ENCODE data around the gene KRTAP10-8. TPM values are rescaled to one million over a fixed set of nuclear protein-coding genes. Genes with fewer than 3 reads are reported as not detected.
A peak's percentile ranks its signal among the peaks of the same experiment; 100 is the strongest.
"Not testable (repeated sequence)": the region's sequence is repeated elsewhere in the genome, so short reads cannot be mapped to it uniquely, and the experiment has no call there.

KRTAP10-8 gene
- total and polyA plus RNA-seq, 2 donors from 2014 or later = not detected

DNA sequence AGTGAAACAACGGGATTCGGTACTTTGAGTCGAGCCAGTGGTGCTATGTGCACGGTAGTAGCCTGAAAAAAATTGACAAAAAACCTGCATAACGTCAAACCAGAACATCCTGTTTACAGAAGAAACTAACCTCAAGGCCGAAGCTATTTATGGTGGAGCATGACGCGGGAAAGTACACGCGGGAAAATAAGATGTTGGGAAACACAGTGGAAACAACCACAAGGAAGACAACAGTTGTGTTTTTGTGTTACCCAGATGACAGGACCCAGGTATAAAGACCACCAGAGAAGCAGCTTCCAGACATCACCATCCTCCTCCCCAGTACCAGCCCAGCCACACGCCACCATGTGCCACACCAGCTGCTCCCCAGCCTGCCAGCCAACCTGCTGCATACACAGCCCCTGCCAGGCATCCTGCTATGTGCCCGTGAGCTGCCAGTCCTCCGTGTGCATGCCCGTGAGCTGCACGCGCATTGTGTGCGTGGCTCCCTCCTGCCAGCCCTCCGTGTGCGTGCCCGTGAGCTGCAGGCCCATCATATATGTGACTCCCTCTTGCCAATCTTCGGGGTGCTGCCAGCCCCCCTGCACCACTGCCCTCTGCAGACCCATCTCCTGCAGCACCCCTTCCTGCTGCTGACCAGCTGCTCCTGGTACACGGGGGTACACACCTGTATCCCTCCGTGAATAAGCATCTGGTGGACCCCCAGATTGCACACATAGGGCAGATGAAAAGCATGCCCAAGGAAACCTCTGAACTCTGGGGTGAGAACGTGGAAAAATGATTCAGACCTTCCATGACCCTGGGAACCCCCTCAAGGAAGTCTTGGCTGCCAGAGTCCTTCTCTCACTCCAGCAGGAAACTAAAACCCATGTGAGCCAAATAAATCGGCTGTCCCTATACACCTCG lies 46.0 kb downstream of the KRTAP10-8 start, which contains the start of gene KRTAP12-3:
Gene KRTAP12-3, plus strand, starts transcription at position 298 of the 906 bp plus-strand sequence. Its CDS starts 48 bp downstream, at position 346.
- H3K4me3 ChIP-seq (ENCODE audit: low read length in 3 of 3) = no peak within 1 kb of the TSS
- no peaks in the 10 kb centered on the region for H3K4me1 ChIP-seq (ENCODE audit: control insufficient read depth in 2 of 3, insufficient read depth in 2 of 3, low read depth in 1 of 3, low read length in 3 of 3)
- H3K27ac ChIP-seq (ENCODE audit: low read depth in 2 of 2, low read length in 2 of 2) = no peak within 1 kb of the TSS
- H3K36me3 ChIP-seq (ENCODE audit: control insufficient read depth in 2 of 3, insufficient read depth in 3 of 3, low read length in 3 of 3) = no peaks in the 10 kb centered on the region
- peak in 1 of 5 donors; percentile 65 for DNase-seq
- no peak for FAIRE-seq
- TF ChIP-seq, protein P1, sequence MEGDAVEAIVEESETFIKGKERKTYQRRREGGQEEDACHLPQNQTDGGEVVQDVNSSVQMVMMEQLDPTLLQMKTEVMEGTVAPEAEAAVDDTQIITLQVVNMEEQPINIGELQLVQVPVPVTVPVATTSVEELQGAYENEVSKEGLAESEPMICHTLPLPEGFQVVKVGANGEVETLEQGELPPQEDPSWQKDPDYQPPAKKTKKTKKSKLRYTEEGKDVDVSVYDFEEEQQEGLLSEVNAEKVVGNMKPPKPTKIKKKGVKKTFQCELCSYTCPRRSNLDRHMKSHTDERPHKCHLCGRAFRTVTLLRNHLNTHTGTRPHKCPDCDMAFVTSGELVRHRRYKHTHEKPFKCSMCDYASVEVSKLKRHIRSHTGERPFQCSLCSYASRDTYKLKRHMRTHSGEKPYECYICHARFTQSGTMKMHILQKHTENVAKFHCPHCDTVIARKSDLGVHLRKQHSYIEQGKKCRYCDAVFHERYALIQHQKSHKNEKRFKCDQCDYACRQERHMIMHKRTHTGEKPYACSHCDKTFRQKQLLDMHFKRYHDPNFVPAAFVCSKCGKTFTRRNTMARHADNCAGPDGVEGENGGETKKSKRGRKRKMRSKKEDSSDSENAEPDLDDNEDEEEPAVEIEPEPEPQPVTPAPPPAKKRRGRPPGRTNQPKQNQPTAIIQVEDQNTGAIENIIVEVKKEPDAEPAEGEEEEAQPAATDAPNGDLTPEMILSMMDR (IDR thresholded peaks at IDR 0.05; ENCODE audit: borderline replicate concordance, extremely low read depth, insufficient read depth) = no peak
- intact Hi-C loops (cut with DNase I) = no loop called here
- peaks cover 0 to 11% (median 4%) of the 10 kb centered on the region in 3 donors for H3K9me3 ChIP-seq (ENCODE audit: control insufficient read depth in 2 of 3, insufficient read depth in 1 of 3, low read length in 3 of 3)
- H3K27me3 ChIP-seq (ENCODE audit: control insufficient read depth, insufficient read depth, low read length) = no peaks in the 10 kb centered on the region
- H3K9ac ChIP-seq (ENCODE audit: low read length in 3 of 3) = no peak within 1 kb of the TSS

DNA sequence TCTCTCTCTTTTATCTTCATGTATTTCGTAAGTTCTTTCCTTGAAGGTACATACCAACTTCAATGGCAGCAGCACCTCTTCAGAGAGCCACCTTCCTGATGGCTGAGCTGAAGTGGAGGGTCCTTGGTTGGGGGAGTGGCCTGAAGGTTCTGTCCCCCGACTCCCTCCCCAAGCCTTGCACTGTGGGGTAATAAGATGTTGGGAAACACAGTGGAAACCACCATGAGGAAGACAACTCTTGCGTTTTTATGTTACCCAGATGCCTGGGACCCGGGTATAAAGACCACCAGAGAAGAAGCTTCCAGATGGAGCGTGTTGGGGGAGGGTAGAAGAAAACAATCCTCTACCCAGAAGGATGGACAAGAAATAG lies 46.6 kb downstream of the KRTAP10-8 start:
- intact Hi-C loops (cut with DNase I) = no loop called here
- Histone ChIP-seq H3K27ac (ENCODE audit: low read depth in 2 of 2, low read length in 2 of 2) (no peak overlapping the region), H3K36me3 (ENCODE audit: control insufficient read depth in 2 of 3, insufficient read depth in 3 of 3, low read length in 3 of 3) (no peaks in the 10 kb centered on the region), H3K4me3 (ENCODE audit: low read length in 3 of 3) (no peak overlapping the region), H3K27me3 (ENCODE audit: control insufficient read depth, insufficient read depth, low read length) (no peaks in the 10 kb centered on the region), H3K9me3 (ENCODE audit: control insufficient read depth in 2 of 3, insufficient read depth in 1 of 3, low read length in 3 of 3) (peaks cover 0 to 11% (median 4%) of the 10 kb centered on the region in 3 donors), H3K4me1 (ENCODE audit: control insufficient read depth in 2 of 3, insufficient read depth in 2 of 3, low read depth in 1 of 3, low read length in 3 of 3) (no peaks in the 10 kb centered on the region), H3K9ac (ENCODE audit: low read length in 3 of 3) (no peak overlapping the region)
- TF ChIP-seq, protein P1 (IDR thresholded peaks at IDR 0.05; ENCODE audit: borderline replicate concordance, extremely low read depth, insufficient read depth) = no peak
- DNase-seq (no peak), FAIRE-seq (no peak)

DNA sequence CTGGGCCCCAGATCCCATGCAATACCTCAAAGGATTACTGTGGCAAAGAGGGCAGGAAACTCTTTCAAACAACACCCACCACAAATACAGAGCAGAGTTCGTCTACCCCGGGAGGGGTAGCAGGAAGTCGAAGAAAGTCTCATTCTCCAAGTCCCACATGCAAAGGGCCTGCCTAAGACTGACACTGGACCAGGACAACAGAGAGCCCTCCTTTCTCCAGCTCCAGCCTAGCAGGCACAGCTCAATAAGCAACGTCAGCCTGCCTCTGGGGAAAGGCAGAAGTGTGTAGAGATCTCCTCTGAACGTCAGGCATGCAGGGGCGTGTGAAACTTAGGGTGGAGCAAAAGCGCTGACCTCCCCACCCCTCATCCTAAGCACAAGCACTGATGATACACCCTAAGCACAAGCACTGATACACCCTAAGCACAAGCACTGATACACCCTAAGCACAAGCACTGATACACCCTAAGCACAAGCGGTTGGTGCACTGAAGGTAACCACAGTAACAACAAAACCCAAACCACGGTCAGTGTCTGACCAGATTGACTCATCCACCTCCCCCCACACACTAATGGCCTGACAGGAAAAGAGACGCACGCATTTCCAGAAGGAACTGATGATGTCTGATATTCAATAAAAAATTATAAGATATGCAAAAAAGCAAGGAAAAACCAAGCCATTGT lies 47.2 kb downstream of the KRTAP10-8 start:
- no peaks in the 10 kb centered on the region for H3K4me1 ChIP-seq (ENCODE audit: control insufficient read depth in 2 of 3, insufficient read depth in 2 of 3, low read depth in 1 of 3, low read length in 3 of 3)
- intact Hi-C loops (cut with DNase I) = no loop called here
- H3K27ac ChIP-seq (ENCODE audit: low read depth in 2 of 2, low read length in 2 of 2) = no peak overlapping the region
- no peak overlapping the region for H3K9ac ChIP-seq (ENCODE audit: low read length in 3 of 3)
- peaks cover 0 to 11% (median 4%) of the 10 kb centered on the region in 3 donors for H3K9me3 ChIP-seq (ENCODE audit: control insufficient read depth in 2 of 3, insufficient read depth in 1 of 3, low read length in 3 of 3)
- TF ChIP-seq, protein P1 (IDR thresholded peaks at IDR 0.05; ENCODE audit: borderline replicate concordance, extremely low read depth, insufficient read depth) = no peak
- no peaks in the 10 kb centered on the region for H3K27me3 ChIP-seq (ENCODE audit: control insufficient read depth, insufficient read depth, low read length)
- FAIRE-seq (no peak), DNase-seq (no peak)
- no peak overlapping the region for H3K4me3 ChIP-seq (ENCODE audit: low read length in 3 of 3)
- H3K36me3 ChIP-seq (ENCODE audit: control insufficient read depth in 2 of 3, insufficient read depth in 3 of 3, low read length in 3 of 3) = no peaks in the 10 kb centered on the region

DNA sequence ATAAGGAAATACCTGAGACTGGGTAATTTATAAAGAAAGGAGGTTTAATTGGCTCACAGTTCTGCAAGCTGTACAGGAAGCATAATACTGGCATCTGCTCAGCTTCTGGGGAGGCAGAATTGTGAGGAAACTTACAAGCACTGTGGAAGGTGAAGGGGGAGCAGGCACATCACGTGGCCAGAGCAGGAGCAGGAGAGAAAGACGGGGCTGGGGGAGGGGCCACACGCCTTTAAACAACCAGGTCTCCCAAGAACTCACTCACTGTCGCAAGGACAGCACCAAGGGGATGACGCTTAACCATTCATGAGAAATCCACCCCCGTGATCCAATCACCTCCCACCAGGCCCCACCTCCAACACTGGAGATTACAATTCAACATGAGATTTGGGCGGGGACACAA lies 49.7 kb downstream of the KRTAP10-8 start:
- not testable (repeated sequence) for FAIRE-seq

More for the DNA sequence above, 49.7 kb downstream of the KRTAP10-8 start:
- DNase-seq; H3K4me1 ChIP-seq (ENCODE audit: control insufficient read depth in 2 of 3, insufficient read depth in 2 of 3, low read depth in 1 of 3, low read length in 3 of 3); H3K4me3 ChIP-seq (ENCODE audit: low read length in 3 of 3); H3K36me3 ChIP-seq (ENCODE audit: control insufficient read depth in 2 of 3, insufficient read depth in 3 of 3, low read length in 3 of 3); H3K9me3 ChIP-seq (ENCODE audit: control insufficient read depth in 2 of 3, insufficient read depth in 1 of 3, low read length in 3 of 3); H3K9ac ChIP-seq (ENCODE audit: low read length in 3 of 3); H3K27ac ChIP-seq (ENCODE audit: low read depth in 2 of 2, low read length in 2 of 2); intact Hi-C loops (cut with DNase I); H3K27me3 ChIP-seq (ENCODE audit: control insufficient read depth, insufficient read depth, low read length): not testable (repeated sequence)

Measured in kidney (tissue), 14 donors.